Measurements from ENCODE around the gene CDK11B. TPM values are rescaled to one million over a fixed set of nuclear protein-coding genes. Genes with fewer than 3 reads are reported as not detected.

Gene CDK11B
- total RNA-seq, 2 donors from 2014 or later, result 31.8 to 44.7 TPM

DNA sequence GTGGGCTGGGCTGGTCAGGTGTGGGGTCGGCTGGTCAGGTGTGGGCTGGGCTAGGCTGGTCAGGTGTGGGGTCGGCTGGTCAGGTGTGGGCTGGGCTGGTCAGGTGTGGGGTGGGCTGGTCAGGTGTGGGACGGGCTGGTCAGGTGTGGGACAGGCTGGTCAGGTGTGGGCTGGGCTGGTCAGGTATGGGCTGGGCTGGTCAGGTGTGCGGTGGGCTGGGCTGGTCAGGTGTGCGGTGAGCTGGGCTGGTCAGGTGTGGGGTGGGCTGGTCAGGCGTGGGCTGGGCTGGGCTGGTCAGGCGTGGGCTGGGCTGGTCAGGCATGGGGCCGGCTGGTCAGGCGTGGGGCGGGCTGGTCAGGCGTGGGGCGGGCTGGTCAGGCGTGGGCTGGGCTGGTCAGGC is 52.6 kb downstream of the CDK11B start:
- Histone ChIP-seq H3K9ac (ENCODE audit: low read depth in 2 of 2, low read length in 2 of 2) (no peak overlapping the region), H3K36me3 (no peaks in the 10 kb centered on the region), H3K9me3 (no peaks in the 10 kb centered on the region), H3K27ac (no peak overlapping the region), H3K4me1 (no peaks in the 10 kb centered on the region), H3K27me3 (peaks cover 4% of the 10 kb centered on the region), H3K4me3 (no peak overlapping the region)
- TF ChIP-seq, protein P1, sequence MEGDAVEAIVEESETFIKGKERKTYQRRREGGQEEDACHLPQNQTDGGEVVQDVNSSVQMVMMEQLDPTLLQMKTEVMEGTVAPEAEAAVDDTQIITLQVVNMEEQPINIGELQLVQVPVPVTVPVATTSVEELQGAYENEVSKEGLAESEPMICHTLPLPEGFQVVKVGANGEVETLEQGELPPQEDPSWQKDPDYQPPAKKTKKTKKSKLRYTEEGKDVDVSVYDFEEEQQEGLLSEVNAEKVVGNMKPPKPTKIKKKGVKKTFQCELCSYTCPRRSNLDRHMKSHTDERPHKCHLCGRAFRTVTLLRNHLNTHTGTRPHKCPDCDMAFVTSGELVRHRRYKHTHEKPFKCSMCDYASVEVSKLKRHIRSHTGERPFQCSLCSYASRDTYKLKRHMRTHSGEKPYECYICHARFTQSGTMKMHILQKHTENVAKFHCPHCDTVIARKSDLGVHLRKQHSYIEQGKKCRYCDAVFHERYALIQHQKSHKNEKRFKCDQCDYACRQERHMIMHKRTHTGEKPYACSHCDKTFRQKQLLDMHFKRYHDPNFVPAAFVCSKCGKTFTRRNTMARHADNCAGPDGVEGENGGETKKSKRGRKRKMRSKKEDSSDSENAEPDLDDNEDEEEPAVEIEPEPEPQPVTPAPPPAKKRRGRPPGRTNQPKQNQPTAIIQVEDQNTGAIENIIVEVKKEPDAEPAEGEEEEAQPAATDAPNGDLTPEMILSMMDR (IDR thresholded peaks at IDR 0.05), result no peak
- intact Hi-C loops (cut with DNase I), result no loop called here
- peak; percentile 15 for DNase-seq

DNA sequence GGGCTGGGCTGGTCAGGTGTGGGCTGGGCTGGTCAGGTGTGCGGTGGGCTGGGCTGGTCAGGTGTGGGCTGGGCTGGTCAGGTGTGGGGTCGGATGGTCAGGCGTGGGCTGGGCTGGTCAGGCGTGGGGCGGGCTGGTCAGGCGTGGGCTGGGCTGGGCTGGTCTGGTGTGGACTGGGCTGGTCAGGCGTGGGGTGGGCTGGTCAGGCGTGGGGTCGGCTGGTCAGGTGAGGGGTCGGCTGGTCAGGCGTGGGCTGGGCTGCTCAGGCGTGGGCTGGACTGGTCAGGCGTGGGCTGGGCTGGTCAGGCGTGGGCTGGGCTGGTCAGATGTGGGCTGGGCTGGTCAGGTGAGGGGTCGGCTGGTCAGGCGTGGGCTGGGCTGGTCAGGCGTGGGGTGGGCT is 53.1 kb downstream of the CDK11B start:
- Histone ChIP-seq H3K36me3 (no peaks in the 10 kb centered on the region), H3K27ac (no peak overlapping the region), H3K4me1 (no peaks in the 10 kb centered on the region), H3K9me3 (no peaks in the 10 kb centered on the region), H3K4me3 (no peak overlapping the region), H3K9ac (ENCODE audit: low read depth in 2 of 2, low read length in 2 of 2) (no peak overlapping the region), H3K27me3 (peaks cover 9% of the 10 kb centered on the region)
- intact Hi-C loops (cut with DNase I), result no loop called here
- DNase-seq, result no peak
- TF ChIP-seq, protein P1 (IDR thresholded peaks at IDR 0.05), result no peak

DNA sequence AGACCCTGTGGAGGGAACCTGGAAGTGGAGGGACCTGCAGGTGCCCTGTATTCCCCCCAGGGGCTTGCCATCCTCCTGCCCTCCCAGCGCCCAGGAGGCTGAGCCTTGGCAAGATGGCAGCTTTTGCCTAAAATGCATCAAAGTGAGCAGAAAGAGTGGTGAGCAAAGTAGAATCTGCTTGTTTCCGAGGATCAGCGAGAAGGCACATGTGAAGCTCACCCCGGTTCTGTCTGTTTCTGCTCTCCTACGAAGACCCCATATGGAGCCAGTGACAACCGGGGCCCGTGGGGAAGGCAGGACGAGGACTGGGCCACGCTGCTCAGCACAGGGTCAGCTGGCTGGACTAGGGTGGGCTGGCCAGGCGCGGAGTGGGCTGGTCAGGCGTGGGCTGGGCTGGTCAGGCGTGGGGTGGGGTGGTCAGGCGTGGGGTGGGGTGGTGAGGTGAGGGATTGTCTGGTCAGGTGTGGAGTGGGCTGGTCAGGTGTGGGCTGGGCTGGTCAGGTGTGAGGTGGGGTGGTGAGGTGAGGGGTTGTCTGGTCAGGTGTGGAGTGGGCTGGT is 53.7 kb downstream of the CDK11B start:
- Histone ChIP-seq H3K36me3 (no peaks in the 10 kb centered on the region), H3K4me3 (no peak overlapping the region), H3K4me1 (no peaks in the 10 kb centered on the region), H3K9ac (ENCODE audit: low read depth in 2 of 2, low read length in 2 of 2) (no peak overlapping the region), H3K9me3 (no peaks in the 10 kb centered on the region), H3K27ac (no peak overlapping the region), H3K27me3 (peaks cover 11% of the 10 kb centered on the region)
- TF ChIP-seq, protein P1 (IDR thresholded peaks at IDR 0.05), result no peak
- intact Hi-C loops (cut with DNase I), result no loop called here
- DNase-seq, result no peak

DNA sequence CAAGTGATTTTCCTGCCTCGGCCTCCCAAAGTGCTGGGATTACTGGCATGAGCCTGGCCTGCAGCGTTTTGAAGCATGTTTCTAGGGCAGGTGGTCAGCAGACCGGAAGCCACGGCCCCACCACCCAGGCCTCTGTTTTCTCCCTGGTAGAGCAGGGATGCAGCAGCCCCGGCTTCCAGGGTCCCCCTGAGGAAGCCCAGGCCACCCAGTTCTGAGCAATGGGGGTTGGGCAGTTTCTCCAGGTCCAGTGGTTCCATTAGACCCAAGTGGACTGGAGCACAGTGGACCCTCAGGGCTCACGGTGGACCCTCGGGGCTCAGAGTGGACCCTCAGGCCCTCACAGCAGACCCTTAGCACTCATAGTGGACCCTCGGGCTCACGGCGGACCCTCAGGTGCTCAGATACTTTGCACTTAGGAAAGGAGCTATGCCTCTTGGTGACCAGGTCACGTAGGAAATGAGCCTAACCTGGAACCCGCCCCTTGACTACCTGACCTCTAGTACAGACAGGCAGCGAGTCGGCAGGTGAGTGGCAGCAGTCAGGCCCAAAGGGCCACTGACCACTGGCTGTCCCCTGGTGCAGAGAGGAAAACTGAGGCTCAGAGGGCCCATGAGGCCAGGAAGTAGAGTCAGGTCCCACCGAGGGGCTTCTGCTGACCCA is 54.3 kb downstream of the CDK11B start:
- Histone ChIP-seq H3K4me1 (no peaks in the 10 kb centered on the region), H3K27me3 (peaks cover 11% of the 10 kb centered on the region)

DNA sequence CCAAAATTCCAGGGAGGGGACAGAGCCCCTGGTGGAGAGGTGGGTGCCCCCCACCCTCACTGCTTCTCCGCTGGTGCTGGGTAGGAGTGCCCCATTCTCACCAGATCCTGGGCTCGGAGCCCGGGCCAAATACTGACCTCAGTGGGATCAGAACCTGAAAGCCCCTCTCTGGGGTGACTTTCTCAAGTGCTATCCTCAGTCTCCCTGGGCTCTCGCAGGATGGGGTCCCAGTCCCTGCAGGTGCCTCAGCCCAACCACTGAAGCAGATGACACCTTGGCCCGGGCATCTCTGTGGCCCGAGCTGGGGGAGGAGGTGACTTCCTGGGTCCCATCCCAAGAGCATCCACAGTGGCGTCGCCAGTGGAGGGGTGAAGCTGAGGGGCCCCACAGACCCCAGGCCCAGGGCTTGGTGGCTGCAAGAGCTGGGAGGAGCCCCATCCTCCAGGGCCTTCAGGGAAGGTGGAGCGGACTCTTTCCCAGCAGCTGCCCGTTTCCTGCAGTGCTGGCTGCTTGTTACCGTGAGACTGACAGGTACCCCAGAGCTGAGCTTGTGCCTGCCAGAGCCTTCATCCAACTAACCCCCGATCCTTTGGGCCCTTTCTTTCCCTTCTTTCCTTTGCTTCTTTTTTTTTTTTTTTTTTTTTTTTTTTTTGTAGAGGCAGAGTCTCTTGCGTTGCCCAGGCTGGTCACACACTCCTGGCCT is 55.0 kb downstream of the CDK11B start:
- Histone ChIP-seq H3K4me3 (no peak overlapping the region), H3K27me3 (peaks cover 17% of the 10 kb centered on the region), H3K27ac (no peak overlapping the region), H3K36me3 (no peaks in the 10 kb centered on the region), H3K9ac (ENCODE audit: low read depth in 2 of 2, low read length in 2 of 2) (no peak overlapping the region), H3K9me3 (no peaks in the 10 kb centered on the region), H3K4me1 (peaks cover 4% of the 10 kb centered on the region)
- TF ChIP-seq, protein P1 (IDR thresholded peaks at IDR 0.05), result no peak
- DNase-seq, result no peak
- intact Hi-C loops (cut with DNase I), result no loop called here

More for the DNA sequence above, 54.3 kb downstream of the CDK11B start:
- Histone ChIP-seq H3K9ac (ENCODE audit: low read depth in 2 of 2, low read length in 2 of 2) (no peak overlapping the region), H3K27ac (no peak overlapping the region), H3K9me3 (no peaks in the 10 kb centered on the region), H3K36me3 (no peaks in the 10 kb centered on the region), H3K4me3 (no peak overlapping the region)
- DNase-seq, result no peak
- TF ChIP-seq, protein P1 (IDR thresholded peaks at IDR 0.05), result no peak
- intact Hi-C loops (cut with DNase I), result no loop called here

Measured in colonic mucosa (tissue), 4 donors.